Nephron progenitor cell (in vitro differentiated cells): ENCODE results near the gene COPS2.

Source experiments
- DNase-seq: peaks from one replicate; pipeline ENCODE4 v3.0.0; 2021
- H3K27ac Mint-ChIP-seq: 2 replicates; pipeline ENCODE4 v1.8.0; 2021; ENCODE audit warnings: mild to moderate bottlenecking, moderate library complexity, mixed read lengths
- H3K27me3 Mint-ChIP-seq: 2 replicates; pipeline ENCODE4 v1.8.0; 2021; ENCODE audit warnings: mild to moderate bottlenecking, low read depth, mixed read lengths; ENCODE audit not compliant: poor library complexity
- H3K36me3 Mint-ChIP-seq: 2 replicates; pipeline ENCODE4 v1.8.0; 2021; ENCODE audit warnings: low read depth, mixed read lengths
- H3K4me1 Mint-ChIP-seq: 2 replicates; pipeline ENCODE4 v1.8.0; 2021; ENCODE audit warnings: mixed read lengths
- H3K4me3 Mint-ChIP-seq: 2 replicates; pipeline ENCODE4 v1.8.0; 2021; ENCODE audit warnings: mild to moderate bottlenecking, moderate library complexity, mixed read lengths
- H3K9me3 Mint-ChIP-seq: 2 replicates; pipeline ENCODE4 v1.8.0; 2021; ENCODE audit warnings: mild to moderate bottlenecking, moderate library complexity, mixed read lengths
- TF ChIP-seq, protein P1 (sequence below): fragments of 200-600 bp; sonication (generic); IDR thresholded peaks from 2 replicates; pipeline ENCODE4 v1.5.0; 2021; ENCODE audit warnings: antibody characterized with exemption

The COPS2 gene

DNA sequence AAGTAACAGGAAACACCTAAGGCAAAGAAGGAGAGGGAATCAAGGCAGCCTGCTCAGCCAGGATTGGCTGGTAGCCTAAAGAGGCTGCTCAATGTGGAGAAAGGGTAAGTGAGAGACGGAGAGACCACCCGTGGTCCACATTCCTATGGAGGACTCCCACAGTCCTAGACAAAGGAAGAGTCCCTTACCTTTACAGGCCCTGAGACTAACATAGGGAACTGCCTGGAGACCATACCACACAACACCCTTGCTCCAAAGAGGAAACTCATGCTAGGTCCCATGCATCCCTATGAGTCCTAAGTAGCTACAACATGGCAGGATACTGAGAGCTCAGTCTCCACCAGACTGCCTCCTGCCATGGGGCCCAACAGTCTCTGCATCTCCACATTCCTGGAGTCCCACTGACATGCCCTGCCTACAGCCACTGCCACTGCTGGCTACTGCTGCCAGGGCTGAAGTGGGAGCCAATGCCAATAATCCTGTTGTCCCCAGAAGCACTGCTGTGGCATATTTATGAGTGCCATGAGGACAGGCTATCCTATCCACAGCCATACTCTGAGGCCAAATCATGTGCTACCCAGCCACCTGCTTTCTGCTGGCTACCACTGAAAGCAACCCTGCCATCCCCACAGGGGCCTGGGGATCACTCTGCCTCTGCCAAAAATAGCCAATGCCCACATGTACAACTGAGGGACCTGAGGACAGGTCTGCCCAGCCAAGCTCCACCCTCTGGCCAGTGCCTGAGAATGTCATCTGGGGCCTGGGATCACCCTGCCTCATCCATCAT is 45.0 kb downstream of the COPS2 start:
- TF ChIP-seq, protein P1, sequence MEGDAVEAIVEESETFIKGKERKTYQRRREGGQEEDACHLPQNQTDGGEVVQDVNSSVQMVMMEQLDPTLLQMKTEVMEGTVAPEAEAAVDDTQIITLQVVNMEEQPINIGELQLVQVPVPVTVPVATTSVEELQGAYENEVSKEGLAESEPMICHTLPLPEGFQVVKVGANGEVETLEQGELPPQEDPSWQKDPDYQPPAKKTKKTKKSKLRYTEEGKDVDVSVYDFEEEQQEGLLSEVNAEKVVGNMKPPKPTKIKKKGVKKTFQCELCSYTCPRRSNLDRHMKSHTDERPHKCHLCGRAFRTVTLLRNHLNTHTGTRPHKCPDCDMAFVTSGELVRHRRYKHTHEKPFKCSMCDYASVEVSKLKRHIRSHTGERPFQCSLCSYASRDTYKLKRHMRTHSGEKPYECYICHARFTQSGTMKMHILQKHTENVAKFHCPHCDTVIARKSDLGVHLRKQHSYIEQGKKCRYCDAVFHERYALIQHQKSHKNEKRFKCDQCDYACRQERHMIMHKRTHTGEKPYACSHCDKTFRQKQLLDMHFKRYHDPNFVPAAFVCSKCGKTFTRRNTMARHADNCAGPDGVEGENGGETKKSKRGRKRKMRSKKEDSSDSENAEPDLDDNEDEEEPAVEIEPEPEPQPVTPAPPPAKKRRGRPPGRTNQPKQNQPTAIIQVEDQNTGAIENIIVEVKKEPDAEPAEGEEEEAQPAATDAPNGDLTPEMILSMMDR = no peak
- H3K9me3 Mint-ChIP-seq = peaks cover 34% of the 10 kb centered on the region
- H3K27me3 Mint-ChIP-seq = no peaks in the 10 kb centered on the region
- H3K36me3 Mint-ChIP-seq = peaks cover 48% of the 10 kb centered on the region
- no peak for DNase-seq
- H3K4me1 Mint-ChIP-seq = no peaks in the 10 kb centered on the region
- H3K4me3 Mint-ChIP-seq = no peak overlapping the region
- no peak overlapping the region for H3K27ac Mint-ChIP-seq

DNA sequence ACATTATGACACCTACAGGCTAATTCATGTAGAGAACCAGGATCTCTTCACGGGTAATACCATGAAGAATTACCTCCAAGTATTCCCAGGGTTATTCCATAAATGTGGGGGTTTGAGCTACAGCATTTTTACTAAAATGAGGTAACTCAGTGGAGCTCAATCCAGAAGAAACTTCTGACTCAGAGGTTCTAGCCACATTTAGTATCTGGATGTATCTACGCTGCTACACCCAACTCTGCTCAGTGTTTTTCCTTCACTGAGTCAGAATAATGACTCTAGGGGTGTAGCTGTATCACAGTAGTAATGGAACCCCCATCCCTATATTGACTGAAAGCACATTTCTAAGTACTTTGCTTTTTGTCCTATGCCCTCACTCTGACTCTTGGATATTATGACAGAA is 52.4 kb downstream of the COPS2 start:
- DNase-seq = no peak
- Mint-ChIP-seq H3K27me3 (no peaks in the 10 kb centered on the region), H3K36me3 (peaks cover 9% of the 10 kb centered on the region), H3K9me3 (no peaks in the 10 kb centered on the region), H3K4me3 (no peak overlapping the region), H3K4me1 (no peaks in the 10 kb centered on the region), H3K27ac (no peak overlapping the region)
- TF ChIP-seq, protein P1 = no peak

DNA sequence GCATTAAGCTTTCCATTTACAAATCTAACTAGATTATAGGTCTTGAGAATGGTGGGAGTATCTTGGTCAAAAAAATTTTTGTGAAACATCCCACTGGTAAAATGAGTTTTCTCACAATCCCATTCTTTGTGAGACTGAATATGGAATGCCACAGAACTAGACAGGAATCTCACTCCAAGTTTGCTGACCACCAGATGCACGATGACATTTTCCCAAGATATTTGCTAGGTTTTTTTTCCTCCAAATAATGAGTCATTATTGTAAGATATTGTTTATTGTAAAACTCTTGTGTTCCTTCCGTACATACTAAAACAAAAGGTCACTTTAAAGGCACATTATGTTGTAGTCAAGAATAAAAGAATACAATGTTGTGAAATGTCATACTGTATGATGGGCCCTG is 53.9 kb downstream of the COPS2 start:
- TF ChIP-seq, protein P1 = no peak
- Mint-ChIP-seq H3K4me3 (no peak overlapping the region), H3K4me1 (no peaks in the 10 kb centered on the region), H3K27ac (no peak overlapping the region), H3K36me3 (peaks cover 9% of the 10 kb centered on the region), H3K27me3 (no peaks in the 10 kb centered on the region), H3K9me3 (no peaks in the 10 kb centered on the region)
- DNase-seq = no peak

DNA sequence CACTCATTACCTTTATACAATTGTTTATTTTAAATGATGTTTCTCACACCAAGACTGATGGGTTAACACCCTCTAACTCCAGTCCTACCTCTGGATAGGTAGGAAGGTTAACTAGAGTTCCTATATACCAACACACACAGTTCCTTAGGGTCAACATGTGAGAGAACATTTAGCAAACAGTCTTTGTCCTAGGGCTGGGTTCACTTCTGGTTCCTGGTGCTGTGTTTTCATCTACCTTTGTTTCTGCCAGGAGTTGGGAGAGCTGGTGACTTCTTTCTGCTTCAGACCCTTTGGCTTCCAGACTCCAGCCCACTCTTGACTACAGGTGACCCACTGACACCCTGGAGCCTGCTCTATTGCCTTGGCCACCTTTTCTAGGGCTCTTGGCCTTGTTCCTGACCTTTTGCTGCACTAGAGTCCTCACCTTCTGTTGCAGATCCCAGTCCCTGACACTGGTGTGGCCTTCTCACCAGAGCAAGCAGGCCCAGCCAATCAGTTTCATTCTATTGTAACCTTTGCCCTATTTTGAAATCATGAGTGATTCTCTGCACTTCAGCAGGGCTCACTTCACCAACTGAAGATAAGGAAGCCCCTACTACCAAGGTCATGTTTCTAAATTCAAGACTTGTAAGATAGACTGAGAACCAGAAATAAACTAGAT is 59.2 kb downstream of the COPS2 start:
- no peak overlapping the region for H3K4me3 Mint-ChIP-seq
- H3K27ac Mint-ChIP-seq = no peak overlapping the region
- H3K9me3 Mint-ChIP-seq = no peaks in the 10 kb centered on the region
- no peak for DNase-seq
- H3K27me3 Mint-ChIP-seq = peaks cover 4% of the 10 kb centered on the region
- TF ChIP-seq, protein P1 = no peak
- H3K4me1 Mint-ChIP-seq = no peaks in the 10 kb centered on the region
- no peaks in the 10 kb centered on the region for H3K36me3 Mint-ChIP-seq

DNA sequence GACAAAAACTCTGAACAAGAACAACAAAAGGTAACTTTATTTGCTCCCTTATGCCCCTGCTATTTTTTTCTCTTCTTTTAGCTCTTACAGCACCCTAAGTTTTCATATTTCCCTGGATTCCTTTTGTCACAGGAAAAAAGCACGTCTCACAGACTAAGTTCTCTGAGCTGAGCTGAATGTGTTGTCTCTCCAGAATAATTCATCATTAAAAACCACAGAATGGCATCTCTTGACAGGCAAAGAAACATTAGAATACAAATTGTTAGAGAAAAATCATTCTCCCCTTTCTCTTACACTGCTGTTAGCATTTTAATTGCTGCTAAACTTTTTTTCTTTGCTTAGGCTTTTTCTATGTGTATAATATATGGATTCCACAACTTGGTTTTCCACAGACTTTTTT is 60.5 kb downstream of the COPS2 start:
- Mint-ChIP-seq H3K27ac (no peak overlapping the region), H3K4me1 (no peaks in the 10 kb centered on the region), H3K9me3 (no peaks in the 10 kb centered on the region), H3K36me3 (no peaks in the 10 kb centered on the region), H3K27me3 (peaks cover 8% of the 10 kb centered on the region), H3K4me3 (no peak overlapping the region)
- TF ChIP-seq, protein P1 = no peak
- no peak for DNase-seq
